Activated CD4-positive, alpha-beta T cell treated with anti-CD3 and anti-CD28 coated beads, Interleukin-2, Interleukin-4, amounts not matched to agents 100 ng/mL and 50 ng/mL, durations not matched to agents 16 hours and 8 hours (primary cell): ENCODE results near the gene WDR64.

Experiments
- DNase-seq: peaks from one replicate; pipeline ENCODE4 v3.0.0-alpha.2; 2020; ENCODE audit warnings: low spot score

Gene WDR64

DNA sequence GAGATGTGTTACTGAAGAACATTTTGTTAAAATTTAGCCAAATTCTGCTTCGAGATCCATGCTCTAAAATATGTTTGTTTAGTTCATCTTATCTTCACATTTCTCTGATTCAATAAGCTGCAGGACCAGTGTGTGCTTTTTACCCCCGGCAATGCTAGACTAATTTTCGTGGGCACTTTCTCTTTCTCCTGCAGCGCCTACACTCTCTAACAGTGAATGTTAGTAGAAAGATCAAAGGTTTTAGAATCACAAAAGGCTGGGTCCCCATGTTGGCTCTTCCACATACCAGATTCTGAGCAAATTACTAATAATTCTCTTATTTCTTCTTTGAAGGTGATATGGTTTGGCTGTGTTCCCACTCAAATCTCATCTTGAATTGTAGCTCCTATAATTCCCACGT, 20.4 kb upstream of the WDR64 start:
- DNase-seq = no peak

DNA sequence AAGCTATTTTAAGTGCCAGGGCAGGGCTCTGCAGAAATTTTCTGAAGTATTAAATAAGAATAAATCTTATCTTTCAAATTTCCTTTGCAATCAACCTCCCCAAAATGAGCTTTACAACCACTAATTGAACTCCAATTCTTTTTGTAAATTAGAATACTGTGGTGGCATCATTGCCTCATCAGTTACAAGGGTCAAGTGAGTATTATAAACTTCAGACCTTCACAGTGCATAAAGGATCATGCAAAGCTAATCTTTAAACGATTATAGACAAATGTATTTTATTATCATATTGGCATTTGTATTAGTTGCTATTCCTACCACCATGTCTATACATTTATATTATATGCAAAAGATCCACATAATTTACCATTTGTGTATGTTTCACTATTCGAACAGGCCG, 19.1 kb upstream of the WDR64 start:
- no peak for DNase-seq

DNA sequence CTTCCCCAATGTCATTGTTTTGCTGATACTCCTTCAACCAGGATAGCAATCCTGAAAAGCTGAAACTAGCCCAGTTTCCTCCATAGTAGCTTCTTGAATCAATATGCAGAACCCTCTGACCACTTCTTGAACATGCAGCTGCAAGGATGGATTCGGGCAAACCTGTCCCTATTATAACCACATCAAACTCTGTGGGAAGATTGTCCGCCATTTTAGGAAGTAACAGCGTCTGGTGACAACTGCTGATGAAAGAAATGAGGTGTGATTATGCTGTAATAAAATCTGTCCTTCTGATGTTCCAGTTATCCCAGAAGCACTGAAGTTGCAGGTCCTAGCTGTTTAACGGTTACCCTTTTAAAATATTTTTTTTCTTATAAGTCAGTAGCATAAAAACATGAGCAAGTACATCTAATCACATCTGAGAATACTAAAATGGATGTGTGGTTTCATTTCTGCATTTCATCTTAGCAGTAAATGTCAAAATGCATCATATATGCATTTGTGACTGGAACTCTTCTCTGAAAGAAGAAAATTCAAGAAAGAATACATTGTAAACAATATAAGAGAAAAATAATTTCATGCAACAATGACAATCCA, 16.4 kb upstream of the WDR64 start:
- DNase-seq = no peak

DNA sequence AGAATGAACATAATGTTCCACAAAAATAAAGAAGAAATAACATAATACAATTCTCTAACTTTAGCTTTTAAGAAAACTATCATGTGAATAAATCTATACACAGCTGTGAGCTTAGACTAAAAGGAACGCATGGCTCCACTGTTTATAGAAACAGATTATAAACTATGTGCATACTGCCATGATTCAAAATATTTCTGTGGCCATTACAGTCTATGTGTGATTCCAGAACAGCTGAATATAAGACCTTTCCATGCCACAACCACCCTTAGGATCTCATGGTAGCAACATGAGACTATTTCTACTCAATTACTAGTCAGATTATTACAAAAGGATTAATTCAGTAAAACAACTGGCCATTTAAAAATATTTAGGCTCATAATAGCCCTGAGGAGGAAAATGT, 15.8 kb upstream of the WDR64 start:
- no peak for DNase-seq

DNA sequence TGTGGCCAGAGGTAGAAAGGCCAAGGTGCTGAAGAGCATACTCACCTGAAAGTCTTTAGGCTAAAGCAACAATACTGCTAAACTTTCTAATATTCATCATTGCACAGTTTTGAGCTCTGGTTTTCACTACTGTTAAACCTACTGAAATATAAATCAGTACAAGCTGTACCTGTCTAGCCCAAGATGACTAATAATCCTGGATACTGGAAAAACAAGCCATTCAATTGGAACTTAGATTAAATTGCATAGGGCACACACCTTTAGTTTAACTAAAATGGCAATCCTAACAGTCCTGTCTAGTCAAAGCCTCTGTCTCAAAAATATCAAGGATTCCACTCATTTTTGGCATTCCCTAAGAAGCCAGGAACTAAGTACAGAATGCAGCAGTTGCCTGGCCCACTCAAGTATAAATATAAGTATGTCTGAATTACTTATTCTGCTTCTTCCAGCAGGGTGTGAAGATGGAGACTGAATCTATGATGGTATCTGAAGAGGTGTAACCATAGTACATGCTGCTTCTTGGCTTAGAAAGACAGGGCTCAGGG, 15.0 kb upstream of the WDR64 start:
- no peak for DNase-seq

DNA sequence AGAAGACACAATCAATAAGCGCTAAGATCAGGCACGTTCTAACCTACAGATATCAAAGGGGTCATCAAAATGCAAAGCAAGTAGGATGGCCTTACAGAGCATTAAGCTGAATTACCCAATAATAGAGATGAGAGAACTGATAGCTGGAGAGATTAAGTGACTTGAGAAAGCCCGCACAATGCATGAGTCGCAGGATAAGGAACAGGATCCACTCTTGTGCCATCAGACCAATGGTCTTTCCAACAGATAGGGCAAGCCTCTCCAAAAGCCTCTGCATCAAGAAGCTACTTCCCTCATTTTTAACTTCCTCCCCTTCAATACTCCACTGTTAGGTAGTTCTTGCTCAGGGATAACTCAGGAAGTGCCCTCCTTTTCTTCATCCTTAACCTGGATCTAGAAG, 14.5 kb upstream of the WDR64 start:
- no peak for DNase-seq

DNA sequence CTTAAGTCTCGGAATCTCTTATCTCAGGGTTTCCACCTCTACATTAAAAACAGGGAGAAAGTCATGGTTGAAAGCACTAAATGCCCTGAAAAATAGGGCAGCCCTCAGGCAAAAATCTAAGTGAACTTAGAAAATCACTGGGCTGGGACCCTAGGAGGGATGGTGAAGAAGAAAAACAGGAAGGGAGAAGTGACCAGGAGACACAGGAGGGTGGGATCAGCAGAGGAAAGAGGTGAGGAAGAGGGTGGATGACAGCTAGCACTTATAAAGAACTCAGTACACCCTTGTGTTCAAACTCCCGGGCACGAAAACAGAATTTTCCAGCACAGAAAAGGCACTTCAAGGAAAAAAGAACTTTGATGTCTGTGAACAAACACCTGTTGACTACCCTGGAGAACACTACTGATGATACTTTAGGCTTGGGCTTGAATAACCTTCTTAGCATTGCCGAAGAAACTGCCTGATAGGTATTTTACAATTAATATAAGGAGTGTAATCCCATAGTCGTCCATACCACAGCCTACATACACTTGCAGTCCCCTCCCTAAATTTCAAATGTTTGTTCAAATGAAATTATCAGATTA, 13.9 kb upstream of the WDR64 start:
- DNase-seq = no peak

DNA sequence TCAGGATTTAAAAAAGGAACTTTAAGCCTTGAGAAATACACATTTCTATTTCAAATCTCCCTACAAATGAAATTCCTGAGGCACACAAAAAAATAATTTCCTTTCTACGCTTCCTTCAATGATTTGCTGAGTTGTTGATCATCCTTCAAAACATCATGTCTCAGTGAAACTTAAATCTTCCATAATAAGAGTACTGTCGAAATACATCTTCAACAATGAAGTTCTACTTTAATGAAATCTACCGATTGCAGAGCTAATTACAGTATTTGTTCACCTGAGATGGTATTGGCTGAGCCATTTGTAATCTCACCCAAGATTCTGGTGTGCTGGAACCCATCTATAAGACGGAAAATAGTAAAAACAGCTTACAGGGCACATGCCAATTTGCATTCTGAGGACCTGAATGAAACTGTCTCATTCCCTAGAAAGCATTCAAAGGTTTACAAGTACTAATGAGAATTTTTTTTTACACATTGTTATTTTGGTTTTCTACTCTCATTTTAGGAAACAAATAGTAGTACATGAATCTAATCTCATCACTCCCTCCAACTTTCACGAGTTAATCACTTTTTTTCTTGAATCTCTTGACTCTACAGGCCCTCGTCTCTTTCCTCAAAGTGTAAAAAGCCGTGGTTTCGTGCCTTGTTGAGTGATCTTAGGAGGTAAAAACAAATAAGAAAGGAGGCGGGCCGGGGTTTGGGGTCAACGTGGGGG, 13.0 kb upstream of the WDR64 start:
- peak; percentile 32 for DNase-seq

DNA sequence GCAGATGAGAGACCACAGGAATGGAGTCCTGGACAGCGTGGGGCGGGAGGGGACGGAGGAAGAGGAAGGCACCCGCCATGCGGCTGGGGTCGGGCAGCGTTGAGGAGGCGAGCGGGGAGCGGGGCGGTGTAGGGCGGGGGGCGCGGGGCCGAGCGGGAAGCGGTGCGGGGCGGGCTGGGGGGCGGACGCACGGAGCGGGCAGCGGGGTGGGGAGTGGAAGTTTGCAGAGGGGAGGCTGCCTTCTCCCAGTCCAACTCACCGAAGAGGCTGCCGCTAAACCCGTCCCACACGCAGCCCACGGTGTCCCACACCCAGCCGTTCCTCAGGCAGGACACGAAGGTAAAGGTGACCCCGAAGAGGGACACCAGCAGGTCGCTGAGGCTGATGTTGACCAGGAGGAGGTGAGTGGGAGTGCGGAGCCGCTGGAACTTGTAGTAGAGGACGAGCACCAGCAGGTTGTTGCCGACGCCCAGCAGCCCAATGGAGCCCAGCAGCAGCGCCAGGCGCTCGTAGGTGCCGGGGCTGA, 12.4 kb upstream of the WDR64 start:
- no peak for DNase-seq

DNA sequence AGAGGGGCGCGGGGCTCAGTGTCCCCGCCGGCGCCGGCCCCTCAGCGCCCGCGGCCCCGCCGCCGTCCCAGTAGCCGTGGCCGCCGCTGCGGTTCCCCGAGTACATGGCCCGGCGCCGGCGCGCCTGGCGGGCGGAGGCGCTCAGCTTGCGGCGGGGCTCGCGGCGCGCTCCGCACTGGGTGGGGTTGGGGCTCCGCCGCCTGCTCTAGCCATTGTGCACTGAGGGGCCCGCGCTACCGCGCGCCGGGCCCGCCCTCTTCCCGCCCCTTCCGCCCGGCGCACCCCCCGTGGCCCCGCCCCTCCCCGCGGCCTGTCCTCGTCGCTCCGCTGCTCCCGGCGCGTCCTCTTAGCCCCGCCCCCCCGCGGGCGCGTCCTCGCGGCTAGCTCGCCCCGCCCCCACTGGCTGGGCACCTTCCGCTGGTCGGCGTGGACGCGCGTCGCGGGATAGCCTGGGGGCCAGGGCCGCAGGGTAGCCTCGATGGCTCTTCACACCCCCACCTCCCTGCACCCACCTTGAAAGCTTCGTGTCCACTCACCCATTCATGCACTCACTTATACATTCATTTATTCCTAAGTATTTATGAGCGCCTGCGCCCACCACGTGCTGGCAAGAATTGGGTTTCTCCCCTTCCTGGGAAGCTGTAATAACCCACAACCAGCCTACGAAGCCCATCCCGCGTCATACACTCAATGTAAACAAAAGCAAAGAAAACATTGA, 11.8 kb upstream of the WDR64 start, which contains the start of the genes CHML and OPN3:
Gene CHML (minus strand): TSS at position 221 of the 718 bp plus-strand sequence. CDS start 4,603 bp downstream, outside the sequence.
Gene OPN3 (minus strand): TSS at position 221 of the 718 bp plus-strand sequence. CDS start 115 bp downstream, at position 106.
- DNase-seq = peak; percentile 93

DNA sequence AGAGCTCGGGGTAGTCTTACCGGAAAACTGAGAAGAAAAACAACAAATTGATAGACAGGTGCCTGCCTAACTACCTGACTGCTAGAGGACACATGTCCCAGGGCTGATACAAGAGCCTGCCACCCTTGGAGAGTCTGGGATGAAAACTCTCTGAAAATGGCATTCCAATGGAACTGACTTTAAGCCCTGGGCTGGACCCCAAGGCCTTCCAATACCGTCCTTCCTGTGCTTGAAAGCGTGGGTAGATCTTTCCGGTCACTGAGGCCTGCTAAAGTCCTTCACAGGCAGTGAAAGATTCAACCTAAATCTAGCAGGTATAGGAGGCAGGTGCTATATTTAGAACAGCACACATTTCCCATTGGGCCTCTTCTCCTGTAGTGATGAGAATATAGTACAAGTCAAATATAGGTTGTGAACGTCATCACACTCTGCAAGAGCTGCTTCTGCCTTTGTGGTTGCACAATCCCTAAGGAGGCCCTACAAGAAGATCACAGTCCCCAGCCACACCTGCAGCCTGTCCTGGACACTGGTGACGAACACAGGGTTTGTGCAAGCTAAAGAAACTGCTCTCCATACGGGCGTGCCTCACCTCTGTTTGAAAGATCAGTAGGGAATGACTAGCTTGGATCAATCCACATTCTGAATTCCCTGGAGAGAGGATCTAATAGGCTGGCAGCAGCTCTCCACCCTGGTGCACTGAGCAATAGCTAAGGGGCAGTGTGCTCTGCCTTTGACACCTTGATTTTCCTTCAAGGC, 11.0 kb upstream of the WDR64 start:
- DNase-seq = no peak

DNA sequence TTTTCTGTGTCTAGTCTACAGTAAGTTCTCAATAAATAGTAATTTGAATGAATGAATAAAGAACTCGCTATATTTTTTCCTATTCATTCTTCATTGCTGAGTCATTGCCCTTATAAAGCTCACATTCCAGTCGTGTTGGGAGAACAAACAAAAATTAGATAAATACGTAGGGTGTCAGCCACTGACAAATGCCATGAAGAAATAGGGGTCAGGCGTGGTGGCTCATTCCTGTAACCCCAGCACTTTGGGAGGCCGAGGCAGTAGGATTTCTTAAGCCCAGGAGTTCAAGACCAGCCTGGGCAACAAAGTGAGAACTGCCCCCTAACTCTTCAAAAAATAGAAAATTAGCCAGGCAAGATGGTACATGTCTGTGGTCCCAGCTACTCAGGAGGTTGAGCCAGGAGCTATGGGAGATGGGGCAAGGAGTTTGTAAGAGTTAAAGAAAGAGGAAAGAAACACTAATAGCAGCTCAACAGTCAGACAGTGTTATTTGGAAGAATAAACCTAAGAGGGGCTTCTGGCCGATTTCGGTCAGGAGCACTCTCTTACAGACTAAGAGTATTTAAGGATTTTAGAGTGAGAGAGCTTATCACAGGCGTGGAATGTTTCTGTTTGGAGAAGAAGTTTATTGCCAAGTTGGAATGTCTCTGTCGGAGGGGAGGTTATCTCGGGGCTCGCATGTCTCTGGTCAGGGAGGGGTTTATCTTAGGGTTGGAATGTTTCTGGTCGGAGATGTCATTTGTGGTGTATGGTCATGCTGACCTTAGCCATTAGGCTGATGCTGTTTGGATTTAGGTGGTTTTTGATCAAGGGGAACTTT, 10.1 kb upstream of the WDR64 start:
- DNase-seq = no peak

DNA sequence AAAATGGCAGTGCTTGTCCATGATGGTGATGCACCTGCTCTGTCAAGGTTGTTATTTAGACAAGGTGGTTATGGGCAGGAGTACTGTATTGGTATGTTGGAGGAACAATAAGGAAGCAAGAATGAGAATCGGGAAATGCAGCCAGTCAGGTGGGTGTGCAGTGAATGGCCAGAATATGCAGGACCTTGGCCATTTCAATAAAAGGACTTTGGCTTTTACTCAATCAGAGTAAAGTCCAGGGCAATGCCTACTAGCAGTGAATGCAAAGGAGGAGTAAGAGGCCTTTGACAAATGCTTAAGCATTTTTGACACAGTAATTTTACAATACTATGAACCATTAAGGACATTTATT, 9.5 kb upstream of the WDR64 start:
- no peak for DNase-seq

DNA sequence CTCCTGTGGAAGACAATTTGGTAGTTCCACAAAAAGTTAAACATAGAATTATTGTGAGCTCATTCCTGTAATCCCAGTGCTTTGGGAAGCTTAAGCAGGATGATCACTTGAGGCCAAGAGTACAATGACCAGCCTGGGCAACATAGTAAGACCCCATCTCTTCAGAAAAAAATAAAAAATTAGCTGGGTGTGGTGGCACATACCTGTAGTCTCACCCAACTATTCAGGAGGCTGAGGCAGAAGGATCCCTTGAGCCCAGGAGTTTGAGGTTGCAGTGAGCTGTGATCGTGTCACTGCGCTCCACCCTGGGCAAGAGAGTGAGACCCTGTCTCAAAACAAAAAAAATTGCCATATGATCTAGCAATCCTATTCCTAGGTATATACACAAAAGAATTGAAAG, 7.8 kb upstream of the WDR64 start:
- no peak for DNase-seq

DNA sequence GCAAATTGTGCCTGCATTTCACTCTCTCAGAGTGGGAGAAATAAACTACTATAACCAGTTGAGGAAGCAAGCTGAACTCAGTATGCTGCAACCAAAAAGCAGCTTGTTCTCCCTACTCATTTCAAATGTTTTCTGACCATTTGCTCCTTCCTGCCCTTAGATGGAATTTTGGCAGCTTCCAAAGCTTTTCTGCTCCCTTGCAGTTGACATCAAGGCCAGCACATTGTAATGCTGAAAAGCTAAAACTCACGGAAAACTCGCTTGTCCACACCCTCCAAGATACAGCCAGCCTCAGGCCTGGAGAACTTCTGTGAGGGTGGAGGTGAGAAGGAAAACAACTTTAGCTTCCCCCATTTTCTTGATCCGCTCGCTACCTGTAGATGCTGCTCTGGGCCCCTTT, 6.9 kb upstream of the WDR64 start:
- DNase-seq = no peak

DNA sequence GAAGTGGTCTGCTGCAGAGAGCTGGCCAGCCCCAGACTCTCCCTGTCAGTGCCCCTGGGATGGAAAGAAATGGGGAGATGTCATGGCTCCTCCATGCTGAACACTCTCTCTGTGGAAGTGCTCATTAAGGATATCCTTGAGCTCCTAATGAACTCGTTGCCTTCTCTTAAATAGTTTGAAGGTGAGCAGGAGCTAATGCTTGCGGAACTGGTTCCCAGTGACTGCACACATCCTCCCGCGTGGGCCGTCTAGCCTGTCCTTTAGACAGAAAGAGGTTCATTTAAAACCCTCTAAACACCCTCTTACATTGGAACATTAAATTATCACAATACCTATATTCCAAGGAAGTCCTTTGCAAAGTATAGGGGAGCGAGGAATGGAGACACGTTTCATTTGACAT, 5.9 kb upstream of the WDR64 start:
- DNase-seq = no peak

DNA sequence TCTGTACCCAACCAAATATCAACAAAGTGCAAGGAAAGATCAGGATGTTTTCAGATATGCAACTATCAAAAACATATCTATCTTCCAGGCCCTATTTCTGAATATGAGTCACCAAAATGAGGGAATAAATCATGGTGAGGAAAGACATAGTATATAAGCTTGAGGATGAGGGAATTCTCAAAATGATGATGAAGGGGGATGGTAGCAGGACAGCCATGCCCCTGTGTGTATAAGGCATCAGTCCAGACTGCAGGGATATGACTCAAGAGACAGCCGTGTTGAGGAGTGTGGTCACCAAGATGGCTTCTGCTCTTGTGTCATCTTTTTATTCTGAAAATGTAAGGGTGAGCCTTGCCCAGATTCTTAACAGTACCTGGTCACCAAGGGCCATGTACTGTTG, 4.4 kb upstream of the WDR64 start:
- DNase-seq = no peak

DNA sequence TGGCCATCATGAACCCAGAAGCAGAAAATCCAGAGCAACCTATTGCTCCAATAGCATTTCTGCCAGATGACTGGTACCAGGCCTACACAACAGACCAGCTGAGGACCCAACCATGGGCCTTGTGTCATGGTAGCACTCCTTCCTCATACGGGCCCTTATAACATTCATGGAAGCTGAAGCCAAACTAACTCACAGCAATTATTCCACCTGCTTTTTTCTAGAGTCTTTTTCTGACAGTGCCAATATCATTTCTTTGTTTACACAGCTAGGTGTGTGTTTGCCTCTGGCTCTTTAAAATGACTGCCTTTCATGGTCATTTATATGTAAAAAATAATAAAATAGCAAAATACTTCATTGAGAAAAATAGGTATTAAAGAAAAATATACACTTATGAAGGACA, 3.9 kb upstream of the WDR64 start:
- no peak for DNase-seq

DNA sequence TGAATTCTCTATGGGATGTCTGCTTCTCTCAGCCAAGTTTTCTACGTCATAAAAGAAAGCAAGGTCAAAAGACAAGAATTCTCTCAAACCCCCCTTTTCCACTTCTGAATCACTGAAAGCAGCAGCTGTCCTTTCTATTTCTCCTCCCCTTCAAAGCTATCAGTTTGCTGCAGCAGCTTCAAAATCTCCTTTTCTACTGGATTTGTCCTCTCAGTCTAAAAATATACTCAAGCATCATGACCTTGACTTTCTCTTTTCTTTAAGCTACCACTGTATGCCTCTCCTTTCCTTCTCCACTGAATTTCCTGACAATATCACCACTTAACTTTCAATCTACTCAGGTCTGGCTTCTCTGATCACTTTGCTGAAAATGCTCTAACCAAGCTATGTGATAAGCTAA, 1.9 kb downstream of the WDR64 start:
- DNase-seq = no peak

DNA sequence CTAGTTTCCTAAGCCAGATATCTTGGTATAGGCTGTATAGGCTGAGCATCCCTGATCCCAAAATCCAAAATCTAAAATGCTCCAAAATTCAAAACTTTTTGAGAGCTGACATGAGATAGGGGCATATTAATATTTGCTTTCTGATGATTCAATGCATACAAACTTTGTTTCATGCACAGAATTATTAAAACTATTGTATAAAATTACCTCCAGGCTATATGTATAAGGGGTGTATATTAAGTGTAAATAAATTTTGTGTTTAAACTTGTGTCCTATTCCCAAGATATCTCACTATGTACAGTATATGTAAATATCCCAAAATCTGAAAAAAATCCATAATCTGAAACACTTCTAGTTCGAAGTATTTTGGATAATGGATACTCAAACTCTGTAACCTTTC, 2.6 kb downstream of the WDR64 start:
- DNase-seq = no peak
